ENCODE data around the gene SV2C.

The SV2C gene

GRCh38 chr5:76210946-76211345 lies 127.8 kb downstream of the SV2C start:
- TF ChIP-seq EZH2phosphoT487 (IDR thresholded peaks at IDR 0.05; ENCODE audit: low read depth), result no peak
- no peak for TF ChIP-seq CTCF (IDR thresholded peaks at IDR 0.05; ENCODE audit: low read depth, low read length)

GRCh38 chr5:76213858-76214257 lies 130.7 kb downstream of the SV2C start:
- Histone ChIP-seq H3K4me2 (ENCODE audit: low read length) (no peak overlapping the region), H3K4me1 (ENCODE audit: low read length) (no peaks in the 10 kb centered on the region), H3K27ac (ENCODE audit: low read length) (no peak overlapping the region), H3K36me3 (replicated peaks; ENCODE audit: low read depth, low read length) (no peaks in the 10 kb centered on the region), H3K9ac (ENCODE audit: low read length) (no peak overlapping the region), H3K27me3 (ENCODE audit: low read depth, low read length) (no peaks in the 10 kb centered on the region), H3K79me2 (ENCODE audit: low read length) (no peaks in the 10 kb centered on the region), H3K9me3 (ENCODE audit: insufficient read depth, low read length) (no peaks in the 10 kb centered on the region), H4K20me1 (ENCODE audit: insufficient read depth, low read length) (no peaks in the 10 kb centered on the region), H2AFZ (ENCODE audit: low read depth, low read length) (no peak overlapping the region), H3K4me3 (ENCODE audit: low read length) (no peak overlapping the region)
- no peak for TF ChIP-seq EZH2phosphoT487 (IDR thresholded peaks at IDR 0.05; ENCODE audit: low read depth)
- TF ChIP-seq CTCF (IDR thresholded peaks at IDR 0.05; ENCODE audit: low read depth, low read length), result no peak

More at GRCh38 chr5:76210946-76211345, 127.8 kb downstream of the SV2C start:
- no peak overlapping the region for H3K27ac ChIP-seq (ENCODE audit: low read length)
- H2AFZ ChIP-seq (ENCODE audit: low read depth, low read length), result no peak overlapping the region
- H3K9me3 ChIP-seq (ENCODE audit: insufficient read depth, low read length), result no peaks in the 10 kb centered on the region
- H3K4me2 ChIP-seq (ENCODE audit: low read length), result no peak overlapping the region
- no peaks in the 10 kb centered on the region for H3K27me3 ChIP-seq (ENCODE audit: low read depth, low read length)
- no peaks in the 10 kb centered on the region for H3K36me3 ChIP-seq (replicated peaks; ENCODE audit: low read depth, low read length)
- H3K9ac ChIP-seq (ENCODE audit: low read length), result no peak overlapping the region
- H3K4me1 ChIP-seq (ENCODE audit: low read length), result peaks cover 7% of the 10 kb centered on the region
- no peak overlapping the region for H3K4me3 ChIP-seq (ENCODE audit: low read length)
- H3K79me2 ChIP-seq (ENCODE audit: low read length), result no peaks in the 10 kb centered on the region
- H4K20me1 ChIP-seq (ENCODE audit: insufficient read depth, low read length), result no peaks in the 10 kb centered on the region

- peaks cover 6% of the 10 kb centered on the region; the same call in 1 of the 2 replicates for H3K4me1 ChIP-seq (ENCODE audit: low read length)
- H3K79me2 ChIP-seq (ENCODE audit: low read length), result no peaks in the 10 kb centered on the region
- H3K9ac ChIP-seq (ENCODE audit: low read length), result no peak overlapping the region
- H3K9me3 ChIP-seq (ENCODE audit: insufficient read depth, low read length), result no peaks in the 10 kb centered on the region
- H3K36me3 ChIP-seq (replicated peaks; ENCODE audit: low read depth, low read length), result no peaks in the 10 kb centered on the region
- TF ChIP-seq EZH2phosphoT487 (IDR thresholded peaks at IDR 0.05; ENCODE audit: low read depth) (no peak), CTCF (IDR thresholded peaks at IDR 0.05; ENCODE audit: low read depth, low read length) (no peak)
- H4K20me1 ChIP-seq (ENCODE audit: insufficient read depth, low read length), result no peaks in the 10 kb centered on the region
- H2AFZ ChIP-seq (ENCODE audit: low read depth, low read length), result no peak overlapping the region
- H3K27me3 ChIP-seq (ENCODE audit: low read depth, low read length), result no peaks in the 10 kb centered on the region
- H3K4me3 ChIP-seq (ENCODE audit: low read length), result no peak overlapping the region
- H3K4me2 ChIP-seq (ENCODE audit: low read length), result no peak overlapping the region
- H3K27ac ChIP-seq (ENCODE audit: low read length), result no peak overlapping the region
These were observed 133.6 kb downstream of the SV2C start for GRCh38 chr5:76216748-76217147.

- Histone ChIP-seq H3K4me1 (ENCODE audit: low read length) (peaks cover 25% of the 10 kb centered on the region), H3K9me3 (ENCODE audit: insufficient read depth, low read length) (no peaks in the 10 kb centered on the region), H2AFZ (ENCODE audit: low read depth, low read length) (no peak overlapping the region; the same call in 1 of the 2 replicates), H3K27me3 (ENCODE audit: low read depth, low read length) (no peaks in the 10 kb centered on the region), H3K4me3 (ENCODE audit: low read length) (no peak overlapping the region), H4K20me1 (ENCODE audit: insufficient read depth, low read length) (no peaks in the 10 kb centered on the region), H3K79me2 (ENCODE audit: low read length) (no peaks in the 10 kb centered on the region), H3K4me2 (ENCODE audit: low read length) (no peak overlapping the region), H3K27ac (ENCODE audit: low read length) (no peak overlapping the region), H3K9ac (ENCODE audit: low read length) (no peak overlapping the region), H3K36me3 (replicated peaks; ENCODE audit: low read depth, low read length) (no peaks in the 10 kb centered on the region)
- TF ChIP-seq CTCF (IDR thresholded peaks at IDR 0.05; ENCODE audit: low read depth, low read length), result no peak
- no peak for TF ChIP-seq EZH2phosphoT487 (IDR thresholded peaks at IDR 0.05; ENCODE audit: low read depth)
These were observed 136.5 kb downstream of the SV2C start for GRCh38 chr5:76219636-76220035.
